ENCODE measurements around the gene MMEL1. TPM values are rescaled to one million over a fixed set of nuclear protein-coding genes. Genes with fewer than 3 reads are reported as not detected.

MMEL1 gene
- polyA plus RNA-seq, 1 donor from 2014 or later, result 5.8 TPM

DNA sequence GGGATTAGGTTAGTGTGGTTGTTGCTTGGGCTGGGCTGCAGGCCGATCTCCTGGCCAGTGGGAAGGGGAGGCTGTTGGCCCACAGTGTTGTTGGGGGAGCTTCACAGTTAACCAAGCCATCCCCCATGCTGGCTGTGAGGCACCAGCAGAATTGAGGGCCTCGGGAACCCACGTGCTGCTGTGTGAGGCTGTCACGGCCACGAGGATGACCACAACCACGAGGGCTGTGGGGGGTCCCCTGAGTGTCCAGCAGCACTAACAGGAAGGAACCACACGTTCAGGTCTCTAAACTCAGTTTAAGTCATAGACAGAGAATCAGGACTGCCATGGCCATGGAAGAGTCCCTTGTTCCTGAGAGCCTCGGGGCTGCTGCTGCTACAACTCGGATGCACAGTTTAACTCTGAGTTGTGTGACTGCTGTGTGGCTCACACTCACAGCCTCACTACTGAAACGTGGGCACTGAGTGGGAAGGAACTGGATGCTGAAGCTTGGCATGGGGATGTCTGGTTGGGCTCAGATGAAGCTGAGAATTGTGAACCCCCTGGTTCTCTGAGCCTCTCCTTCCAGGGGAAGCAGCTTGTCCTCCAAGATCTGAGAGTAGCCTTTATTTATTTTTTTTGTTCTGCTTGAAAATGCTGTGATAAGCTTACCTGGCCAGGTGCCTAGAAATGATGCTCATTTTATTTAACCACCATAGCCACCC lies 4.8 kb upstream of the MMEL1 start:
- peak overlapping the region in 2 of 3 donors; percentile 84 to 86 for H3K27ac Mint-ChIP-seq
- peaks cover 2 to 4% (median 4%) of the 10 kb centered on the region in 3 donors for H3K4me1 Mint-ChIP-seq
- peaks cover 0 to 7% (median 0%) of the 10 kb centered on the region in 3 donors for H3K9me3 Mint-ChIP-seq
- peak overlapping the region in 1 of 4 donors; percentile 35 for H3K4me3 Mint-ChIP-seq
- H3K27me3 Mint-ChIP-seq, result peaks cover 2% of the 10 kb centered on the region
- no peaks in the 10 kb centered on the region for H3K36me3 Mint-ChIP-seq

DNA sequence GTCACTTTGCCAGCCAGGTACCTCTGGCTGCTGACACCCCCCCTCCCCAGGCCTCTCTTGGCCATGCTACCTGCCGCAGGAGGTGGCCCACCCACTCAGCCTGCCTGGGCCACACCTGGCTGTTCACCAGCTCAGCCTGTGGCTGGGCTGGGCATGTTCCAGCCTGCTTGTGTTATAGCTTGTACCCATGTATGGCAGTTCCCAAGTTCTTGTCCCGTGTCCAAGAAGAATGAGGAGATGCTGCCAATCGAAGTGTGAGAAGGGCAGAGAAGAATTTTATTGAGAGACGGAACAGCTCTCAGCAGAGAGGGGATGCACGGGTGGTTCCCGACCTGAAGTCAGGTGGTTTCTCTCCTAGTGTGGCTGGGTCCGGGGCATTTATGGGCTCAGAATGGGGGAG lies 3.9 kb upstream of the MMEL1 start:
- H3K36me3 Mint-ChIP-seq, result no peaks in the 10 kb centered on the region
- peak overlapping the region in 1 of 4 donors; percentile 72 for H3K4me3 Mint-ChIP-seq
- peaks cover 0 to 1% (median 0%) of the 10 kb centered on the region in 3 donors for H3K4me1 Mint-ChIP-seq
- H3K27ac Mint-ChIP-seq, result peak overlapping the region in 2 of 3 donors; percentile 84 to 86
- H3K9me3 Mint-ChIP-seq, result peaks cover 0 to 7% (median 0%) of the 10 kb centered on the region in 3 donors
- peaks cover 2% of the 10 kb centered on the region for H3K27me3 Mint-ChIP-seq

DNA sequence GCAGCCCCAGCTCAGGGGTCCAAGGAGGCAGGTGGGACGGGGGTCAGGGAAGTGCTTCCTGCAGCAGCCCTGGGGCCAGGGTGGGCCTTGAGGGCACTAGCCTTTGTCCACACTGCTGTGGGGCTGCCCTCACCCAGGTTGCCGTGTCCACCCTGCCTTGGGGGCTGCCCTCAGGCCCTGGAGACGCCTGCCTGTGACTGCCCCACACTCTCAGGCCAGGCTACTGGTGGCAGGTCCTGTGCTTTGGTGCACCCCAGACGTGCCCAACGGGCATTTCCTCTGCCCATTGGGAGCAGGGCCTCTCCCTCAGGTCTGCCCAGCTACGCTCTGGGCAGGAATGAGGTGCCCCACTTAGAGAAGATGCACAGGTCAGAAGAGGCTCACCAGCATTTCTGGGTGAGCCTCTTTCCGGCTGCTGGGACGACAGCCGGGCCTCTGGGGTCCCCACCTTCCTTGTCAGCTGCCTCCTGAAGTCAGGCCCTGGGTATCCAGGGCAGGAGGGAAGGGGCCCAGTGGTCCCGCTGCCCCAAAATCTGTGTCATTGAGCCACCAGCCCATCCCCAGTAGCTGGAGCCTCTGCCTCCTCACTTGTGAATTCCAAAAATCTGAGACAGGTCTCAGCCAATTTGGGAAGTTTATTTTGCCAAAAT lies 2.7 kb upstream of the MMEL1 start:
- peaks cover 0 to 1% (median 0%) of the 10 kb centered on the region in 3 donors for H3K4me1 Mint-ChIP-seq
- peaks cover 0 to 7% (median 3%) of the 10 kb centered on the region in 3 donors for H3K9me3 Mint-ChIP-seq
- peaks cover 2% of the 10 kb centered on the region for H3K27me3 Mint-ChIP-seq
- no peak overlapping the region for H3K27ac Mint-ChIP-seq
- peak overlapping the region in 1 of 4 donors; percentile 65 for H3K4me3 Mint-ChIP-seq
- H3K36me3 Mint-ChIP-seq, result no peaks in the 10 kb centered on the region

DNA sequence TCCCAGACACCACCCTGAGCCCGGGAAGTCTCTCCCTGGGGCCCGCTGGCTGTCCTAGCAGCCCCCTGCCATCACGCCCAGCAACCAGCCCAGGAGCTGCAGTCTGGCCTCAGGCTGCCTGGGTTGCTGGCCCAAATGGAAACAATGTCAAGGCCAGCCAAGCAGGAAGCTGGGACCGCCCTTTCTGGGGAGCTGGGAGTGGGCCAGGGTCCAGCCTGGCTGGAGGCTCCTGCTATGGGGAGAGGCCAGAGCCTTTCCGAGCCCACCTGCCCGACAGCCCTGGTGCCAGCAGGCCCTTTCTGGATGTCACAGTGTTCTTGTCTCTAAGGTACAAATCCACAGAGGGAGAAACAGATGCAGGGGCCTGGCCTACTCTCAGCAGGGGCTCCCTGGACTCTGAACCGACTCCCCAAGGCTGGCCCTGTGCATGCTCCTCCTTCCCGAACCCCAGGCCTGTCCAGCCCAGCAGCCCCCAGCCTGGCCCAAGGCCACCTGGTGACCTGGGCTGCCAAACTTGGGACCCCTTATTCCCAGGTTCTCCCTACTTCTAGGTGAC lies 1.2 kb upstream of the MMEL1 start:
- Mint-ChIP-seq H3K9me3 (peaks cover 0 to 7% (median 7%) of the 10 kb centered on the region in 3 donors), H3K4me3 (no peak overlapping the region), H3K4me1 (peaks cover 0 to 3% (median 0%) of the 10 kb centered on the region in 3 donors), H3K36me3 (no peaks in the 10 kb centered on the region), H3K27me3 (peaks cover 2% of the 10 kb centered on the region), H3K27ac (no peak overlapping the region)

DNA sequence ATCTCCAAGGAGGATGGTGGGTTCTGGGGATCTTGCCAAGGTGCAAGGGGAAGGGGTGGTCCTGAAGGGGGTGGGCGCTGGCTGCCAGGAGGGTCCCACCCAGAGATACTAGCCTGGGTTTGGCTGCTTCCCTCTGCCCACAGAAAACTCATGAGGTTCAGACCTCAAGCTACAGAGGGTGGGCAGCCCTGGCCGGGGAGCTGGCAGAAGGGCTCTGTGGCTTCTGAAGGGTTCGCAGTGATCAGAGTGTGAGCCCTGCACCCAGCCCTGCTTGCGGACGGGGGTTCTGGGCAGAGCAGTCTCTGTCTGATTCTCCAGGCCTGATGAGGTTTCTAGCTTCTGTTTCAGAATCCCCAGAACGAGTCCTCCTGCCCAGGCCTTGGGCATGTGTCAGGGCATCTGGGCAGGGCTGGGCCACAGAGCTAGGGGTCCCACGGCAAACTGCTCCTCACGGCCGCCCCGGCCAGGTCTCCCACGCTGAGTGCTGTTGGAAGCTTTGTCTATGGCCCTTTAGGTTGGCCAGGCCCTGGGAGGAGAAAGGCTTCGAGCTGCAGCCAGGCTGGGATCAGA lies 635 bp upstream of the MMEL1 start:
- H3K4me3 Mint-ChIP-seq, result no peak overlapping the region
- no peak overlapping the region for H3K27ac Mint-ChIP-seq
- peaks cover 0 to 7% (median 7%) of the 10 kb centered on the region in 3 donors for H3K9me3 Mint-ChIP-seq
- H3K4me1 Mint-ChIP-seq, result peaks cover 0 to 3% (median 0%) of the 10 kb centered on the region in 3 donors
- H3K36me3 Mint-ChIP-seq, result no peaks in the 10 kb centered on the region
- H3K27me3 Mint-ChIP-seq, result peaks cover 2% of the 10 kb centered on the region

DNA sequence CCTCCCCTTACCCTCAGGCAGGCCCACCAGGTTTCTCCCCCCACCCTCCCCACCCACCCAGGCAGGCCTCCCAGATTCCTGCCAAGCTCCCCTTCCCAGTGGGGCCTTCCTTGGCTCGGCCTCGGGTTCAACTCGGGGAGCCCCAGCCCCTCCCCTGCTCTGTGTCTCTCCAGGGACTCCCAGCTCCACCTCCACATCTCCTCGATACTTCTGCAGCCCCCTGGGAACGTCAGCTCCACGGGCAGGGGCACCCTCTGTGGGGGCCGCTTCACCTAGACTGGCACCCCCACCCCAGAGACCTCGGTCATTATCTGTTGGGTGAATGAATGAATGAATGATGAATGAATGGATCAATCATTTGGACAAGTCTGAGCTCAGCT lies 775 bp downstream of the MMEL1 start:
- peaks cover 0 to 3% (median 0%) of the 10 kb centered on the region in 3 donors for H3K4me1 Mint-ChIP-seq
- H3K4me3 Mint-ChIP-seq, result no peak overlapping the region
- peak overlapping the region in 2 of 3 donors; percentile 14 to 59 for H3K27ac Mint-ChIP-seq
- H3K9me3 Mint-ChIP-seq, result peaks cover 0 to 7% (median 5%) of the 10 kb centered on the region in 3 donors
- peaks cover 2% of the 10 kb centered on the region for H3K27me3 Mint-ChIP-seq
- H3K36me3 Mint-ChIP-seq, result no peaks in the 10 kb centered on the region

DNA sequence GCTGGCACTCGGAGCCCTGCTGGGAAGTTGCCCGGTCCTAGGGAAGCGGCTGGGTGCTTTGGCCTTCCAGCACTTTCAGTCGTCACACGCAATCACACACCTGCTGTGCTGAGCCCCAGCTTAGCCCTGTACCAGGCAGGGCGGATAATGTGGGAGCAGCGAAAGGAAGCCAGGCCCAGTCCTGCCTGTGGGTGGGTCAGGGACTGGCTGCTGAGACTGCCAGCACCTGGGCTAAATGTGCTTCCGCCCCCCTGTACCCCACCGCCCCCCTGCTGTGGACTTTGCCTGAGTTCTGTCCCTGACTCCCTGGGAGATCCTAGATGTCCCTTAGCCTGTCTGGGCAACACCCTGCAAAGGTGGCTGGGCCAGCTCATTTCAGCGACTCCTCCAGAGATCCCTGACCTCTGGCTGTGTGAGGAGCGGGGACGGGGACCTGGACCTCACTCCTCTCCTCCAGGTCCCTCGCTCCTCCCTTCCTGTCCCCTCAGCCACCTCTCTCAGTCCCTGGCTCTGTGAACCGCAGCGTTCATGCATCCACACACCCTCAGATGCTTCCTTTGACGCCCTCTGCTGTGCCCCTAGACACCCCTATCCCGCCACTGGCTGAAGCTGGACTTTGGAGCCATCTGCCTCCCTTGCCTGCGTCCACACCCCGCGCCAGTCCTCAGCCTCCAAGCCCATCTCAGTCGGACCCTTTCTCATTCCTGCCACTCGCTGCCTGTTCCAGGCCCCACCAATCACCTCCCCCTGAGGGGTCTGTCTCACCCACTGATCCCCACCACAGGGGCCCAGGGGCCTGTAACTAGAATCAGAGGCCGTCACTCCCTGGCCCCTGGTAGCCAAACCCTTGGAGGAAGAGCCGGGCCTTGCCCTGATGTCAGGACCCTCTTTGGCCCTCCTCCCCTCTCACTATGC lies 1.4 kb downstream of the MMEL1 start:
- Mint-ChIP-seq H3K4me3 (no peak overlapping the region), H3K36me3 (no peaks in the 10 kb centered on the region), H3K9me3 (peaks cover 0 to 7% (median 0%) of the 10 kb centered on the region in 3 donors), H3K27ac (peak overlapping the region in 1 of 3 donors; percentile 59), H3K27me3 (peaks cover 5% of the 10 kb centered on the region), H3K4me1 (peaks cover 0 to 6% (median 4%) of the 10 kb centered on the region in 3 donors)

DNA sequence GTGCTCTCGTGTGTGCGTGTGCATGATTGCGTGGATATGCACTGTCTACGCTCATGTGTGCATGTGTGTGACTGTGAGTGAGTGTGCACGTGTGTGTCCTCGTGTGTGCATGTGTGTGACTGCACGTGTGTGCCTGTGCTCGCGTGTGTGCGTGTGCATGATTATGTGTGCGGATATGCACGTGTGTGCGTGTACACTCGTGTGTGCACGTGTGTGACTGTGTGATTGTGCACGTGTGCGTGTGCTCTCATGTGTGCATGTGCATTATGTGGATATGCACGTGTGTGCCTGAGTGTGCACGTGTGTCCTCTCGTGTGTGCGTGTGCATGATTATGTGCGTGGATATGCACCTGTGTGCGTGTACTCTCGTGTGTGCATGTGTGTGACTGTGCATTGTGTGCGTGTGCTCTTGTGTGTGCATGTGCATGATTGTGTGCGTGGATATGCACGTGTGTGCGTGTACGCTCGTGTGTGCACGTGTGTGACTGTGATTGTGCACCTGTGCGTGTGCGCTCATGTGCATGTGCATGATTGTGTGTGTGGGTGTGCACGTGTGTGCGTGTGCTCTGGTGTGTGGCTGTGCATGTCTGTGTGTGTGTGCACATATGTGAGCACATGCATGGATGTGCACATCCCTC lies 2.2 kb downstream of the MMEL1 start:
- H3K36me3 Mint-ChIP-seq, result no peaks in the 10 kb centered on the region
- peaks cover 12% of the 10 kb centered on the region for H3K27me3 Mint-ChIP-seq
- peaks cover 0 to 7% (median 0%) of the 10 kb centered on the region in 3 donors for H3K9me3 Mint-ChIP-seq
- no peak overlapping the region for H3K27ac Mint-ChIP-seq
- H3K4me1 Mint-ChIP-seq, result peaks cover 0 to 6% (median 4%) of the 10 kb centered on the region in 3 donors
- no peak overlapping the region for H3K4me3 Mint-ChIP-seq

DNA sequence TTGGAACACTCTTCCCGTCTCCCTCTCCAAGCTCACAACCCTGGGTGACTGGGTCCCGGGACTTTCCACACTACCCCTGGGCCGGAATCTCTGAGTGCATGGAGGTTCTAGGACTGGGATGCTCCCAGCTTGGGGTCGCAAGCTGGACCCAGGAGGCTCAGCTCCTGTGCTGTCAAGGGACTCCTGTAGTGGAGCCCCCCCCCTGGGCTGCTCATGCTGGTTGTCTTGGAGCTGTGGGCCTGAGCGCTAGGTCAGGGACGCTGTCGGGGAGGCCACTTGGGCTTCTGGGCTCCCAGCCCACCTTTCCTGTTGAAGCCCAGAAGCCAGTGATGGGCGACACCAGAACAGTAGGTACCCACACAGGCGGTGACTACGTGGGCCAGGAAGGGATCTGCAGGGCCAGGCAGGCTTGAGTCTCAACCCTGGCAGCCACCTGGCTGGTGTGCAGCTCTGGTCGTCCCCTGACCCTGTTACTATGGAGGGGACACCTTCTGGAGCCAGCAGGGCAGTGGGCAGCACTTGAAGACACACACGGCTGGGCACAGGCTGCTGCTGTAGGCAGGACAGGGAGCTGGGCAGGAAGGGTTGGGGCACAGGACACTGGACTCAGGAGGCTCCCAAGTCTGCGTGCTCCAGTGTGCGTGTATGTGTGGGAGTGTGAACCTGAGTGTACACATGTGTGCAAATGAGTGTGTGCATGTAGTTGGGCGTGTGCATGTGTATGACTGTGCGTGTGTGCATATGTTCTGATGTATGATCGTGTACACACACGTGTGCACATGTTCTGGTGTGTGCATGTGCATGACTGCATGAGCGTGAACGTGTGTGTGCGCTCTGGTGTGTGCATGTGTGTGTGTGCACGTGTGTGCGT lies 3.0 kb downstream of the MMEL1 start:
- H3K9me3 Mint-ChIP-seq, result peaks cover 0 to 7% (median 0%) of the 10 kb centered on the region in 3 donors
- no peak overlapping the region for H3K27ac Mint-ChIP-seq
- H3K4me3 Mint-ChIP-seq, result no peak overlapping the region
- H3K4me1 Mint-ChIP-seq, result peaks cover 0 to 6% (median 4%) of the 10 kb centered on the region in 3 donors
- peaks cover 16% of the 10 kb centered on the region for H3K27me3 Mint-ChIP-seq
- H3K36me3 Mint-ChIP-seq, result no peaks in the 10 kb centered on the region

DNA sequence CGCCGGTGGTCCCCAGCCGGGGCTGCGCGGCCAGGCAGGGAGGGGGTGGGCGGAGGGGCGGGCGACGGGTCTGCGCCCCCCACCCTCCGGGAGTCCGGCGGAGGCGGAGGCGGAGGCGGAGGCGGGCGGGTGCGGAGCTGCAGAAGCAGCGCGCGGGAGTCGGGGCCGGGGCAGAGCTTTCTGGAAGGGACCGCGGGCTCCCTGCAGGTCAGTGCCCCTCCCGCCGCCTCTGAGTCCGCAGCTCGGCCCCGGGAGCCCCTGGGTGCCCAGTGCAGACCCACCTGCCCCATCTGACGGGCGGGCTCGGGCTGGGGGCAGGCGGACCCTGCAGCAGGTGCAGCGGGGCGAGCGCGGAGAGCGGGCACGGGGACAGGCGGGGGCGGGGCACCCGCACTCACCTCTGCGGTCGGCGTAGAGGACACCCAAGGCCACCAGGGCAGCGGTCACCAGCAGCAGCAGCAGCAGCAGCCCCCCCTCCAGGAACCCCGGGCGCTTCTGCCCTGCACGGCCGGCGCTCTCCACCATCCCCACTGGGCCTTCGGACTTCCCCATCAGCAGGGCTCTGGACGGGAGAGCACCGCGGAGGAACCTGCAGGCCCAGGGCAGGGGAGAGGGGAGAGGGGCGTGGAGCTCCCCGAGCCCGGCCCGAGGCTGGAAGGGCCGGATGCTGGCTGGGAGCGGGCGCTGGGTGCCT lies 3.7 kb downstream of the MMEL1 start:
- Mint-ChIP-seq H3K27ac (no peak overlapping the region), H3K4me3 (no peak overlapping the region), H3K9me3 (peaks cover 0 to 7% (median 0%) of the 10 kb centered on the region in 3 donors), H3K27me3 (peaks cover 21% of the 10 kb centered on the region), H3K4me1 (peaks cover 0 to 6% (median 4%) of the 10 kb centered on the region in 3 donors), H3K36me3 (no peaks in the 10 kb centered on the region)

DNA sequence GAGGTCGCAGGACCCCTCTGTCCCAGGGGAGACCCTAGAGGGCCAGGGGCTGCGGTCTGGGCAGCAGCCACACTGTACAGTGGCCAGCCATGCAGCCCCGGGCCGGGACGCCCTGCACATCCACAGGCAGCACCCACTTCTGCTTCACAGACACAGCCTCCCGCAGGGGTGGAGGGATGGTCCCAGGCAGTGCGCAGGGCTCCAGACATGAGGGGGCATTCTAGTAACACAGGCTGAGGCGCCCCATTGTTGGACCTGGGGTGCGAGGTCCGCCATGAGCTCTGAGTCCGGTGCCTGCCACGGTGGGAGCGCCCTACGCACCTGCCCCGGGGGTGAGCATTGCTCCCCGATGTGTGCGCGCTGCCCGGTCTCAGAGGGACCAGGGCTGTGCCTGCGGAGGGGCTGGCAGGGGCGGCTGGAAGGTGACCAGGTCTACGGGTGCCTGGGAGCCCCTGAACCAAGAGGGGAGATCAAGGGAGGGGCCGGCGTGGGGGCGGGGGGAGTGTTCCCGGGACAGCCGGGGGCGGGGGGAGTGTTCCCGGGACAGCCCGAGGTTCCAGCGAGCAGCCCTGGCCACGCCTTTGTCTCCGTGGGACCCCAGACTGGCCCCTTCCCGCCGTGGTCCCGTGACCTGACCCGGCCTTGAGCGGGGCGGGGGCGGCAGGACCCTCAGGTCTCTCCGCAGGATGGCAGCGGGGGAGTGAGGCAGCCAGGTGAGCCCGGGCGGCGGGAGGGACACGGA lies 4.5 kb downstream of the MMEL1 start:
- Mint-ChIP-seq H3K36me3 (no peaks in the 10 kb centered on the region), H3K4me1 (peaks cover 0 to 6% (median 4%) of the 10 kb centered on the region in 3 donors), H3K27ac (no peak overlapping the region), H3K4me3 (no peak overlapping the region), H3K9me3 (peaks cover 0 to 7% (median 0%) of the 10 kb centered on the region in 3 donors), H3K27me3 (peaks cover 22% of the 10 kb centered on the region)

DNA sequence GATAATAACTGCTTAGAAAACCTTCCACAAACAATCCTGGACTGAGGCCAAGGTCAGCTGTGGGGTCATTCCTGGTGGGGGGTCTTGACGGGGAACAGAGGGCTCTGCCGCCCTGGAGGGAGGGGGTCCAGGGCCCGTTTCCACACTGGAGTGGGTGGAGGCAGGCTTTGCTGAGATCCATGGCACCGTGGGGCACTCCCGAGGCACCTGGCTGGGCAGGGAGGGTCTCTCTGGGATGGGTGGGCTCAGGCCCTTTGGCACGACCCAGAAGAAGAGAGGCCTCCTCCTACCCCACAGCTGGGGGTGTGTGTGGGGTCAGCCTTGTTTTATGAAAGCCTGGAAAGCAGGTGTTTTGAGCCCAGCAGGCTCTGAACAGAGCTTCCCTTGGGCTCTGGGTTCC lies 5.1 kb downstream of the MMEL1 start:
- H3K36me3 Mint-ChIP-seq, result no peaks in the 10 kb centered on the region
- H3K9me3 Mint-ChIP-seq, result peaks cover 0 to 7% (median 0%) of the 10 kb centered on the region in 3 donors
- H3K4me1 Mint-ChIP-seq, result peaks cover 0 to 4% (median 4%) of the 10 kb centered on the region in 3 donors
- no peak overlapping the region for H3K4me3 Mint-ChIP-seq
- H3K27ac Mint-ChIP-seq, result no peak overlapping the region
- H3K27me3 Mint-ChIP-seq, result peaks cover 23% of the 10 kb centered on the region

All from IgD-negative memory B cell (primary cell).